ENCODE measurements around the gene SPACA6. TPM values are rescaled to one million over a fixed set of nuclear protein-coding genes. Genes with fewer than 3 reads are reported as not detected.
A peak's percentile ranks its signal among the peaks of the same experiment; 100 is the strongest.

Gene SPACA6
- total RNA-seq, 3 donors from 2014 or later, result 1.6 to 2.3 (median 2.1) TPM

- Mint-ChIP-seq H3K27me3 (ENCODE audit: low read depth) (no peaks in the 10 kb centered on the region), H3K9me3 (no peaks in the 10 kb centered on the region), H3K4me3 (no peak overlapping the region), H3K4me1 (ENCODE audit: low read depth) (peaks cover 8% of the 10 kb centered on the region), H3K36me3 (ENCODE audit: insufficient read depth) (peaks cover 3% of the 10 kb centered on the region)
- no peak for ATAC-seq
- DNase-seq, result no peak
These were observed 1.4 kb downstream of the SPACA6 start for GRCh38 chr19:51694318-51695085.

DNA sequence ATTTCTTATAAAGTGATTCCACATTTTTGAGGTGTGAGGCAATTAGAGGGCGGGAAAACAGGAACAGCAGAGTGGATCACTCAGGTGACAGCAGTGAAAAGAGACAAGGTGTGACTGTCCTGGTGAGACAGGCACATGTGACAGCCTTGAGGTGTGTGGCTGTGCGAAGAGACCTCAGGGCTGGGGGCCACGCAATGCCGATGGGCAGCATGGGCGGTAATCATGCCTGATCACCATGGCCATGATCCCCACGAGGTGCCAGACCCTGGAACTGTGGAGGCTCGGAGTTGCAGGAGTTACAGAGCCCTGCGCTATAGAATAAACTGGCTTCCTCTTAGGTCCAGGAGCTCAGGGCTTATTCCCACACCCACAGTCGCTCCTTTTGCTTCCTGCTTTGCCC is 2.0 kb downstream of the SPACA6 start:
- no peak for DNase-seq
- H3K4me1 Mint-ChIP-seq (ENCODE audit: low read depth), result peaks cover 6% of the 10 kb centered on the region
- peaks cover 3% of the 10 kb centered on the region for H3K36me3 Mint-ChIP-seq (ENCODE audit: insufficient read depth)
- H3K9me3 Mint-ChIP-seq, result no peaks in the 10 kb centered on the region
- no peaks in the 10 kb centered on the region for H3K27me3 Mint-ChIP-seq (ENCODE audit: low read depth)
- H3K4me3 Mint-ChIP-seq, result no peak overlapping the region
- ATAC-seq, result no peak

GRCh38 chr19:51695702-51696315 is 2.7 kb downstream of the SPACA6 start:
- Mint-ChIP-seq H3K27me3 (ENCODE audit: low read depth) (no peaks in the 10 kb centered on the region), H3K36me3 (ENCODE audit: insufficient read depth) (peaks cover 3% of the 10 kb centered on the region), H3K4me1 (ENCODE audit: low read depth) (peaks cover 4% of the 10 kb centered on the region), H3K9me3 (peaks cover 4% of the 10 kb centered on the region), H3K4me3 (no peak overlapping the region)
- ATAC-seq, result no peak
- no peak for DNase-seq

- peaks cover 3% of the 10 kb centered on the region for H3K36me3 Mint-ChIP-seq (ENCODE audit: insufficient read depth)
- H3K4me1 Mint-ChIP-seq (ENCODE audit: low read depth), result no peaks in the 10 kb centered on the region
- no peak overlapping the region for H3K4me3 Mint-ChIP-seq
- no peaks in the 10 kb centered on the region for H3K27me3 Mint-ChIP-seq (ENCODE audit: low read depth)
- ATAC-seq (no peak), DNase-seq (no peak)
- peaks cover 4% of the 10 kb centered on the region for H3K9me3 Mint-ChIP-seq
These were observed 3.5 kb downstream of the SPACA6 start for GRCh38 chr19:51696606-51697005.

- no peak for DNase-seq
These were observed 4.1 kb downstream of the SPACA6 start for GRCh38 chr19:51697169-51697776.

GRCh38 chr19:51698296-51698695 is 5.2 kb downstream of the SPACA6 start:
- H3K36me3 Mint-ChIP-seq (ENCODE audit: insufficient read depth), result peaks cover 3% of the 10 kb centered on the region
- no peak for ATAC-seq
- peaks cover 9% of the 10 kb centered on the region for H3K4me1 Mint-ChIP-seq (ENCODE audit: low read depth)
- no peak overlapping the region for H3K4me3 Mint-ChIP-seq
- peaks cover 4% of the 10 kb centered on the region for H3K9me3 Mint-ChIP-seq
- peaks cover 6% of the 10 kb centered on the region for H3K27me3 Mint-ChIP-seq (ENCODE audit: low read depth)
- DNase-seq, result no peak

More at GRCh38 chr19:51697169-51697776, 4.1 kb downstream of the SPACA6 start:
- no peak for ATAC-seq
- Mint-ChIP-seq H3K4me1 (ENCODE audit: low read depth) (no peaks in the 10 kb centered on the region), H3K9me3 (peaks cover 4% of the 10 kb centered on the region), H3K4me3 (no peak overlapping the region), H3K36me3 (ENCODE audit: insufficient read depth) (peaks cover 3% of the 10 kb centered on the region), H3K27me3 (ENCODE audit: low read depth) (peaks cover 3% of the 10 kb centered on the region)

DNA sequence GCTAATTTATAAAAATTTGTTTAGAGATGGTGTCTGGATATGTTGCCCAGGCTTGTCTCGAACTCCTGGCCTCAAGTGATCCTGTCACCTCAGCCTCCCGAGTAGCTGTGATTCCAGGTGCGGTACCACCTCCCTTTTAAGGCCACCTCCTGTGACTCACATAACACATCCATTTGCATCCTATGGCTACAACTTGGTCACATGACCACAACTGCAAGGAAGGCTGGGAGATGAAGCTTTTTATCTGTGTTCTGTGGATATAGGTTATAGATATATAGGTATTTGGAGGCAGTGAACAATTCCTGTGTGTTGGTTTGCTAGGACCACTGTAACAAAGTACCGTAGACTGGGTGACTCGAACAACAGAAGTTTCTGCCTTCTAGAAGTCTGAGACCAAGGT is 6.0 kb downstream of the SPACA6 start:
- Mint-ChIP-seq H3K4me1 (ENCODE audit: low read depth) (peaks cover 15% of the 10 kb centered on the region), H3K9me3 (peaks cover 4% of the 10 kb centered on the region), H3K4me3 (no peak overlapping the region), H3K36me3 (ENCODE audit: insufficient read depth) (peaks cover 3% of the 10 kb centered on the region), H3K27me3 (ENCODE audit: low read depth) (peaks cover 6% of the 10 kb centered on the region)
- no peak for ATAC-seq
- DNase-seq, result no peak

DNA sequence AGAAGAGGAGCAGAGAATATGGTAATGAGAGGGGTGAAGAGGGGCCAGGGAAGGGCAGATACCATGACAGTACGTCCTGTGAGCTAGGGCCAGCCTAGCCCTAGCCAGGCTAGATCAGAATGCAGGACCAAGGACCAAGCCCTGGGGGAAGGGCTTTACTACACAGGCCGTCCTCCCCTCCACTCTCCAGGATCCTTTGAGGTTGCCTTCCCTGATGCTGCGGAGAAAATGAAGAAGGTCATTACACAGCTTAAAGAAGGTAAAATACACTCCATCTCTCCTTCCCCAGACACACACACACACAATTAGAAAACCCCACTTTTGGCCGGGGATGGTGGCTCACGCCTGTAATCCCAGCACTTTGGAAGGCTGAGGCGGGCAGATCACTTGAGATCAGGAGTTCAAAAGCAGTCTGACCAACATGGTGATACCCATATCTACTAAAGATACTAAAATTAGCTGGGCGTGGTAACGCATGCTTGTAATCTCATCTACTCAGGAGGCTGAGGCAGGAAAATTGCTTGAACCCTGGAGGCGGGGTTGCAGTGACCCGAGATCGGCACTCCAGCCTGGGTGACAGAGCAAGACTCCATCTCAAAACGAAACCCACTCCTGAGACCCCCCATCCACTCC is 8.5 kb downstream of the SPACA6 start:
- ATAC-seq (no peak), DNase-seq (no peak)
- peaks cover 6% of the 10 kb centered on the region for H3K27me3 Mint-ChIP-seq (ENCODE audit: low read depth)
- peaks cover 4% of the 10 kb centered on the region for H3K9me3 Mint-ChIP-seq
- H3K4me1 Mint-ChIP-seq (ENCODE audit: low read depth), result peaks cover 31% of the 10 kb centered on the region
- H3K36me3 Mint-ChIP-seq (ENCODE audit: insufficient read depth), result peaks cover 15% of the 10 kb centered on the region
- no peak overlapping the region for H3K4me3 Mint-ChIP-seq

- Mint-ChIP-seq H3K4me1 (ENCODE audit: low read depth) (peaks cover 31% of the 10 kb centered on the region), H3K4me3 (peak overlapping the region; percentile 91), H3K36me3 (ENCODE audit: insufficient read depth) (peaks cover 15% of the 10 kb centered on the region), H3K27me3 (ENCODE audit: low read depth) (peaks cover 6% of the 10 kb centered on the region), H3K9me3 (peaks cover 4% of the 10 kb centered on the region)
- ATAC-seq (no peak), DNase-seq (peak; percentile 50)
These were observed 9.1 kb downstream of the SPACA6 start for GRCh38 chr19:51702103-51702824.

DNA sequence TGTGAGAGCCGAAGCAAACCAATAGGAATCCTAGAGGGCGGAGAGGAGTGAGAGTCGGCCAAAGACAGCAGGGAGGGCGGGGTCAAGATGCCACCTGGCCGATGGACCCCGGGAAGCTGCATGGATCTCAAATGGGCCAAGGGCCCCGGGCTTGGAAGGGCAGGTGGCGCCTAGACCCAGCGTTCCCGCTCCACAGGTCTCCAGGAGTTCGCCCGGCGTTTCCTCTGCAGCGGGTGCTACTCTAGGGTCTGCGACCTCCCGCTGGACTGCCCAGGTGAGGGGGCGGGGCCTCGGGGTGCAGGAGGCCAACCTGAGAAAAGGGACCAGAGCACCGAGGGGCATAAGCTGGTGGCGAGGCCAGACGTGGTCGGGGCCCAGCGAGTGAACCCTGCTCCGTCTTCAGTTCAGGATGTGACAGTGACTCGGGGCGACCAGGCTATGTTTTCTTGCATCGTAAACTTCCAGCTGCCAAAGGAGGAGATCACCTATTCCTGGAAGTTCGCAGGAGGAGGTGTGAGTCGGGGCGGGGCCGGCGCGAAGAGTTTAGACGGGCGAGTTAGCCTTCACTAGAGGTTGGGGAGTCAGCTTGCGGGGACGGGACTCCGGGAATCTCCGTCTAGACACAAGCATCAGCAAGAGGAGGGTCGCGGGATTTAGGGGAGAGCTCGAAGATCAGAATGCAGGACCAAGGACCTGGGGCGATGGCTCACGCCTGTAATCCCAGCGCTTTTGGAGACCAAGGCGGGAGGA is 9.9 kb downstream of the SPACA6 start:
- Mint-ChIP-seq H3K36me3 (ENCODE audit: insufficient read depth) (peaks cover 12% of the 10 kb centered on the region), H3K4me3 (peak overlapping the region; percentile 91), H3K4me1 (ENCODE audit: low read depth) (peaks cover 31% of the 10 kb centered on the region), H3K9me3 (peaks cover 4% of the 10 kb centered on the region), H3K27me3 (ENCODE audit: low read depth) (peaks cover 6% of the 10 kb centered on the region)
- ATAC-seq (no peak), DNase-seq (no peak)

DNA sequence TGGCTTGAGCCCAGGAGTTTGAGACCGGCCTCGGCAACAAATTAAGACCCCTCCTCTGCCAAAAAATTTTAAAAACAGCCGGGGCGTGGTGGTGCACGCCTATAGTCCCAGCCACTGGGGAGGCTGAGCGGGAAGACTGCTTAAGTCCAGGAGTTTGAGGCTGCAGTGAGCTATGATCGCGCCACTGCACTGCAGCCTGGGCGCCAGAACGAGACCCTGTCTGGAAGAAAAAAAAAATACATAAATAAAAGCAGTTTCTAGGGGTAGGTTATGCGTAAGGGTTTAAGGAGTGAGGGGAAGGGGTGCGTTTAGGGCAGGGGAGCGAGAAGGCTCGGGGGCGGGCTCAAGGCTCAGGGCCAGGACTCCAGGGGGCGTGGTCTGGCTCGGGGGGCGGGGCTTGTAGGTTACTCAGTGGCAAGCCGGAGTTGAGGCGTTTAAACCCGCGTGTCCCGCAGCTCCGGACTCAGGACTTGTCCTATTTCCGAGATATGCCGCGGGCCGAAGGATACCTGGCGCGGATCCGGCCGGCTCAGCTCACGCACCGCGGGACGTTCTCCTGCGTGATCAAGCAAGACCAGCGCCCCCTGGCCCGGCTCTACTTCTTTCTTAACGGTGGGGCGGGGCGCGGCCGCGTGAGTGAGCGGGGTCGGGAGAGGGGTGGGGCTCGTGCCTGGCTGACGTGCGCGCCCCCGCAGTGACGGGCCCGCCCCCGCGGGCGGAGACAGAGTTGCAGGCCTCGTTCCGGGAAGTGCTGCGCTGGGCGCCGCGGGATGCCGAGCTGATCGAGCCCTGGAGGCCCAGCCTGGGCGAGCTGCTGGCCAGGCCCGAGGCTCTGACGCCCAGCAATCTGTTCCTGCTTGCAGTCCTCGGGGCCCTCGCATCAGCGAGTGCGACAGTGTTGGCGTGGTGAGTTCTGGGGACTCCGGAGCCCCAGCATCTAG is 10.7 kb downstream of the SPACA6 start:
- H3K4me1 Mint-ChIP-seq (ENCODE audit: low read depth), result peaks cover 31% of the 10 kb centered on the region
- peaks cover 4% of the 10 kb centered on the region for H3K9me3 Mint-ChIP-seq
- H3K27me3 Mint-ChIP-seq (ENCODE audit: low read depth), result peaks cover 6% of the 10 kb centered on the region
- DNase-seq (peak; percentile 97), ATAC-seq (peak; percentile 93 to 94)
- peak overlapping the region; percentile 91 for H3K4me3 Mint-ChIP-seq
- H3K36me3 Mint-ChIP-seq (ENCODE audit: insufficient read depth), result peaks cover 12% of the 10 kb centered on the region

GRCh38 chr19:51704626-51705025 is 11.5 kb downstream of the SPACA6 start:
- H3K4me1 Mint-ChIP-seq (ENCODE audit: low read depth), result peaks cover 32% of the 10 kb centered on the region
- peaks cover 12% of the 10 kb centered on the region for H3K36me3 Mint-ChIP-seq (ENCODE audit: insufficient read depth)
- H3K4me3 Mint-ChIP-seq, result peak overlapping the region; percentile 91
- ATAC-seq (no peak), DNase-seq (no peak)
- H3K27me3 Mint-ChIP-seq (ENCODE audit: low read depth), result peaks cover 6% of the 10 kb centered on the region
- H3K9me3 Mint-ChIP-seq, result peaks cover 4% of the 10 kb centered on the region
